Panc1 (cell line): ENCODE measurements around the gene ABCC4.

Experiments used
- TF ChIP-seq, protein P1 (sequence below), 2 experiments: IDR thresholded peaks; 2 replicates each; pipeline ENCODE4 v1.6.1; 2011 to 2012; ENCODE audit warnings: low read depth in 2 of 2, control low read depth in 1 of 2, low read length in 1 of 2, mild to moderate bottlenecking in 1 of 2, moderate library complexity in 1 of 2; ENCODE audit not compliant: insufficient read depth in 1 of 2
- TF ChIP-seq, protein P2 (sequence below): fragments of 450-650 bp; IDR thresholded peaks from 2 replicates; pipeline ENCODE4 v1.5.1; 2017; ENCODE audit warnings: mild to moderate bottlenecking

DNA sequence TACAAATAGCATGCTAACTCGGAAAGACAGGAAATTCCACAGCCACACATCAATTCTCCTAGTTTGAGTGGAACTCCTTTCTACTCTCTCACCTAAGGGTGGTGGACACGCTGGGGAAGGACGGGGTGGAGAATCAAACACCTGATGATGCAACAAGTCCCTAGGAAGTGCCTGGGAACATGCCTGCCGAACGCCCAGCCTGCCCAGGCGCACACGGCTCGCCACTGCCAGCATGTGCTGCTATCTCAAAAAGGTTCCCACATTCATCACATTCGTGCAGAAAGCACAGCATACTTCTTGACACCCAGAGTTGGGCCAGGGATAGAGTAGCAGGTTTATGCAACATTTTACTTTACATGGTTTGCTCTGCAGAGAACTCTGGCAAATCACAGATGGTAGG lies 164.6 kb downstream of the ABCC4 start:
- TF ChIP-seq, protein P1, sequence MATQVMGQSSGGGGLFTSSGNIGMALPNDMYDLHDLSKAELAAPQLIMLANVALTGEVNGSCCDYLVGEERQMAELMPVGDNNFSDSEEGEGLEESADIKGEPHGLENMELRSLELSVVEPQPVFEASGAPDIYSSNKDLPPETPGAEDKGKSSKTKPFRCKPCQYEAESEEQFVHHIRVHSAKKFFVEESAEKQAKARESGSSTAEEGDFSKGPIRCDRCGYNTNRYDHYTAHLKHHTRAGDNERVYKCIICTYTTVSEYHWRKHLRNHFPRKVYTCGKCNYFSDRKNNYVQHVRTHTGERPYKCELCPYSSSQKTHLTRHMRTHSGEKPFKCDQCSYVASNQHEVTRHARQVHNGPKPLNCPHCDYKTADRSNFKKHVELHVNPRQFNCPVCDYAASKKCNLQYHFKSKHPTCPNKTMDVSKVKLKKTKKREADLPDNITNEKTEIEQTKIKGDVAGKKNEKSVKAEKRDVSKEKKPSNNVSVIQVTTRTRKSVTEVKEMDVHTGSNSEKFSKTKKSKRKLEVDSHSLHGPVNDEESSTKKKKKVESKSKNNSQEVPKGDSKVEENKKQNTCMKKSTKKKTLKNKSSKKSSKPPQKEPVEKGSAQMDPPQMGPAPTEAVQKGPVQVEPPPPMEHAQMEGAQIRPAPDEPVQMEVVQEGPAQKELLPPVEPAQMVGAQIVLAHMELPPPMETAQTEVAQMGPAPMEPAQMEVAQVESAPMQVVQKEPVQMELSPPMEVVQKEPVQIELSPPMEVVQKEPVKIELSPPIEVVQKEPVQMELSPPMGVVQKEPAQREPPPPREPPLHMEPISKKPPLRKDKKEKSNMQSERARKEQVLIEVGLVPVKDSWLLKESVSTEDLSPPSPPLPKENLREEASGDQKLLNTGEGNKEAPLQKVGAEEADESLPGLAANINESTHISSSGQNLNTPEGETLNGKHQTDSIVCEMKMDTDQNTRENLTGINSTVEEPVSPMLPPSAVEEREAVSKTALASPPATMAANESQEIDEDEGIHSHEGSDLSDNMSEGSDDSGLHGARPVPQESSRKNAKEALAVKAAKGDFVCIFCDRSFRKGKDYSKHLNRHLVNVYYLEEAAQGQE (IDR thresholded peaks at IDR 0.05; ENCODE audit: insufficient read depth in 1 of 2, low read depth in 2 of 2, low read length in 1 of 2): no peak
- TF ChIP-seq, protein P2, sequence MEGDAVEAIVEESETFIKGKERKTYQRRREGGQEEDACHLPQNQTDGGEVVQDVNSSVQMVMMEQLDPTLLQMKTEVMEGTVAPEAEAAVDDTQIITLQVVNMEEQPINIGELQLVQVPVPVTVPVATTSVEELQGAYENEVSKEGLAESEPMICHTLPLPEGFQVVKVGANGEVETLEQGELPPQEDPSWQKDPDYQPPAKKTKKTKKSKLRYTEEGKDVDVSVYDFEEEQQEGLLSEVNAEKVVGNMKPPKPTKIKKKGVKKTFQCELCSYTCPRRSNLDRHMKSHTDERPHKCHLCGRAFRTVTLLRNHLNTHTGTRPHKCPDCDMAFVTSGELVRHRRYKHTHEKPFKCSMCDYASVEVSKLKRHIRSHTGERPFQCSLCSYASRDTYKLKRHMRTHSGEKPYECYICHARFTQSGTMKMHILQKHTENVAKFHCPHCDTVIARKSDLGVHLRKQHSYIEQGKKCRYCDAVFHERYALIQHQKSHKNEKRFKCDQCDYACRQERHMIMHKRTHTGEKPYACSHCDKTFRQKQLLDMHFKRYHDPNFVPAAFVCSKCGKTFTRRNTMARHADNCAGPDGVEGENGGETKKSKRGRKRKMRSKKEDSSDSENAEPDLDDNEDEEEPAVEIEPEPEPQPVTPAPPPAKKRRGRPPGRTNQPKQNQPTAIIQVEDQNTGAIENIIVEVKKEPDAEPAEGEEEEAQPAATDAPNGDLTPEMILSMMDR: no peak
